NOMO-1 (cell line): ENCODE data around the gene NDUFAB1.
"Not testable (repeated sequence)": the region's sequence is repeated elsewhere in the genome, so short reads cannot be mapped to it uniquely, and the experiment has no call there.

Experiments
- DNase-seq, 2 experiments: peaks; one replicate each; lab custom pipeline; 2025; ENCODE audit not compliant: unreplicated experiment in 2 of 2; lab: John Stamatoyannopoulos, UW

NDUFAB1 gene

DNA sequence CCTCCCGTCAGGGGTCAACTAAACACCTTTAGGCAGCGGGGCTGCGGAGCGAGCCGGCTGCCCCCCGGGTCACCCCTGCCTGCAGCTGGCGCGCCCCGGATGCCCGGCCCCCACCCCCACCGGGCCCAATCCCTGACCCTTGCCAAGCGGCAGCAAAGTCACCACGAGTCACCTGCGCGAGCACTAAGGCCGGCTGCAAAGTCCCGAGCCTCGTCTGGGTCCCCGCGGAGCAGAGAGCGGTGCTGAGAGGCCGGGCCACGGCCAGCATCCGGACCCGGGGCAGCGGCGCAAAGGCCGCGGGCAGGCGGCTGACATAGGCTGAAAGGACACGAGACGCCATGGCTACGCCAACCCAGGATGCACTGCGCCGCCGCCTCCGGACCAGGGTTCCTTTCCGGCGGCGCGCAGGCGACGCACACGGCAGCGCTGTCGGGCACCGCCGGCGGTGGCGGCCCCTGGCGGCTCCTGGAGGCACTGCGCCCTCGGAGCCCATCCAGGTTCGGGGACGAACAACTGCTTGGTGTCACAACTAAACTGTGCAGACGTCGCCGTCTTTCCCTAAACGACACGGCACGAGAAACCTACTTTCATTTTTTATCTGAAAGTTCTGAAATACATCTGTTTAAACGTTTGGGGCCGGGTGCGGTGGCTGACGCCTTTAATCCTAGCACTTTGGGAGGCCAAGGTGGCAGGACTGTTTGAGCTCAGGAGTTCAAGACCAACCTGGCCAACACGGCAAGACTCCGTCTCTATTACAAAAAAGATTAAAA, at the start of gene NDUFAB1:
NDUFAB1 (minus strand) TSS at position 366 of the 770 bp plus-strand sequence; CDS start at position 340, 26 bp downstream.
- peak; percentile 84 to 89 for DNase-seq

DNA sequence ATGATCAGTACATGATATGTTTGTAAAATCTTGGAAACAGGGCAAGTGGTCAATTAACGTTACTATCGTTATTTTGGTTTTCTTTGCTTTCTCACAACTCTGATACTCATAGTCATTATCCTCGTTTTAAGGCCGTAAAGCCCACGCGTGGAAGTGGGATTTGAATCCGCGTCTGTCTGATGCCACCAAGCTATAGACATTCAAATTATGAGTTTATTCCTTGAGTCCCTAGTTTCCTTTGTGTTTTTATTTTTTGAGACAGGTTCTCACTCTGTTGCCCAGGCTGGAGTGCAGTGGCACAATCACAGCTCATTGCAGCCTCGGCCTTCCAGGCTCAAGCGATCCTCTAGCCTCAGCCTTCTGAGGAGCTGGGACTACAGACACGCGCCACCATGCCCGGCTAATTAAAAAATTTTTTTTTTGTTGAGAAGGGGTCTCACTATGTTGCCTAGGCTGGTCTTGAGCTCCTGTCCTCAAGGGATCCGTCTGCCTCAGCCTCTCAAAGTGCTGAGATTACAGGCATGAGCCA, 46.2 kb upstream of the NDUFAB1 start:
- DNase-seq, result no peak

DNA sequence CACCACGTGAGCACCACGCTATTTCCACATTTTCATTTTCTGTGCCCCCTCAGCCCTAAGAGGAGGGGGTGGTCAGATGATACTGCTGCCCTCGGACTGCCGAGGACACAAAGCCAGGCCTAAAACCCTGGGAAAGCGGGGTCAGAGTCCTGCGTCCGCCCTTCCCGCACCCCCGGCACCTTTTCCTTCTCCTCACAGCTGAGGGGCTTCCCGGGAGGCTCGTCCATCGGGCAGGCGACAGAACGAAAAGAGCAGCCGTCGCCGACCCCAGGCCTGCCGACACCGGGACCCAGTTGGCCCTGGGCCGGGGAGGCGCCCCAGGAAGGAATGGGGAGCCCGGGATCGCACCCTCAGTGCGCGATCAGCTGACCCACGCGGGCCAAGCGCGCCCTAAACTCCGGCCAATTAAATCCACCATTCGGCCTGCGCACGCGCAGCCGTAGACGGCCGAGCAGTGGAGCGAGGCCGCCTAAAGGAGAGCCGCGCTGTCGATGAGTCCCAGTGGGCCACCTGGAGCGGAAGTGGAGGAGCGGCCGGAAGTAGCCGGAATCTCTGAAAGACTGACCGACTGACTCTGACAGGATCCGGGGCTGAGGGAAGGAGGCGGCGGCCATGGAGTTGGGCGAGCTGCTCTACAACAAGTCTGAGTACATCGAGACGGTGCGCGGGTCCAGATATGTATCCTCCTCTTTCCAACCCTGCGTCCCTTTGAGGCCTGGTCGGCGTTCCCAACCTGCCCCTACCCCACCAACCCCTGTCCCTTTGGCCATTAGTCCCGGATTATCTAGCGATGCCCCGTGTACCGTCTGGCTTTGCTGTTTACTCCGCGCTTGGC, 45.0 kb upstream of the NDUFAB1 start, which contains the start of the genes DCTN5 and PALB2:
DCTN5 (plus strand) TSS at position 536 of the 835 bp plus-strand sequence; CDS start at position 613, 77 bp downstream.
PALB2 (minus strand) TSS at position 380 of the 835 bp plus-strand sequence; CDS start at position 227, 153 bp downstream.
- DNase-seq, result peak; percentile 93 to 95

DNA sequence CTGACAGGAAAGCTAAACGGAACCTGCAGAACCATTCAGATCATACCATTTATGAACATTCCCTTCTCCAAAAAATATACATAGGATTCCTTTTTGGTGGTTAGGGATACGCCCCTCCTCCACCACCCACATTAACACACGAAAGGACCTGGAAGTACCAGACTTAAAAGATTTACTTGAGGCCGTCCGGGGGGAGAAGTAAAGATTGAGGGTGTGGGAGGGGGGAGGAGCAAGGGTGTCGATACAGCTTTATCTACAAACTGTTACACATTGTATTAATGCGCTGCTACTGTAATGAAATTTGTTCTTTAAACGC, 44.5 kb upstream of the NDUFAB1 start:
- peak in 1 of 2 experiments; percentile 6 for DNase-seq

DNA sequence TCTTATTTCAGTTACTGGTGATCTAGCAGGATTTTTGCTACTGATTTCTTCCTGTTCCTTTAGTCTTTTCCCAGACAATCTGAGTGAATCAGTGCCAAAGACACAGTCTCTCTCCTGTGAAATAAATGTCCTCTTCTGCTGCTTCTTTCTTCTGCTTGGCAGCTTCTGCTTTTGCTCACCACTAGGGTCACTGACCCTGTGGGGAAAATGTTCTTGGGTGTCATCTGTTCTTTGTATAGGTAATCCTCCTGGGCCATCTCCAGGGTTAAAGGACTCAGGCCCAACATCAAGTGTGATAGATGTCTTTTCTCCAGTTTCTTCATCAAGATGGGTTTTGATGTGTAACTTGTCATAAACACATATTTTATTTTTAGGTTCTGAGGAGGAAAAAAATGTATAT, 39.8 kb upstream of the NDUFAB1 start:
- DNase-seq, result no peak

DNA sequence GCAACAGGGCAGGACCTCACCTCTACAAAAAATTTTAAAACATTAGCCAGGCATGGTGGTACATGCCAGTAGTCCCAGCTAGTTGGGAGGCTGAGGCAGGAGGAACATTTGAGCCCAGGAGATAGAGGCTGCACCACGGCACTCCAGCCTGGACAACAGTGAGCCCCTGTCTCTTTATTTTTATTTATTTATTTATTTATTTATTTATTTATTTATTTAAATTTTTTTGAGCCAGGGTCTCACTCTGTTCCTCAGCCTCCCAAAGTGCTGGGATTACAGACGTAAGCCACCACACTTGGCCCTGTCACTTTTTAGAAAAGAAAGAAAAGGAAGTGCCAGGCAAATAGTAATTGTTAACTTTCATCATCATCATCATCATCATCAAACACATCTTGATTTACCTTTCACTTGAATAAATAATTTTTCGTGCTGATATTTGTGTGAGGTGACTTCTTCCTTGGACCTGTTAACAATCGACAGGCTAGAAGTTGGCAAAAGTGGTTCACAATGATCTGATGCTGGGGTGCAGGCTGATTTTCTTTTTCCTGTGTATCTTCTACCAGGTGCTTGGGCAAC, 38.4 kb upstream of the NDUFAB1 start:
- DNase-seq, result no peak

DNA sequence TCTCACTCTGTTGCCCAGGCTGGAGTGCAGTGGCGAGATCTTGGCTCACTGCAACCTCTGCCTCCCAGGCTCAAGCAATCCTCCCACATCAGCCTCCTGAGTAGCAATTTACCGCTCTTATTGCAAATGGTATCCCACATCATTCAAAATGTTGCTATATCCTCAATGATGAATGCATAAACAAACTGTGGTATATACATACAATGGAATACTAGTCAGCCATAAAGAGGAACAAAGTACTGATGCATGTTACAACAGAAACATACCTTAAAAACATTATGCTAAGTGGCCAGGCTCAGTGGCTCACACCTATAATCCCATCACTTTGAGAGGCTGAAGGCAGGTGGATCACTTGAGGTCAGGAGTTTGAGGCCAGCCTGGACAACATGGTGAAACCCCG, 35.8 kb upstream of the NDUFAB1 start:
- DNase-seq, result not testable (repeated sequence)

DNA sequence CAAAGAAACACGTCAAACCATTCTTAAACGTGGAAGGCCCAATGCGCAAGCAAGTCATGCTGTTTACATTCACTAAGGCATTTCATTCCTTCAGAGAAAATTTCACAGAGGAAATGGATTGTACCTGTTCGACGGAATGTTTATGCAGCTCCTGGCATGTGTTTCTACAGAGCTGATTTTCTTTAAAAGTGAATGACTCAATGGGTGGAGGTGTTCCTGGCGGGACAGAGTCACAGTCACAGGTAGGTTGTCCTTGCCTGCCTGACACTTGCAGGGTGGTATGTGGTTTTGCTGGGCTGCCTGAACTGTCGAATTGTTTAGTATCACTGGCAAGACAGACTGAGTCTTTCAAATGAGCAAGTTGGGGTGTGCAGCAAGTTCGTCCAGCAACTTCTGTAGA, 33.4 kb upstream of the NDUFAB1 start:
- DNase-seq, result no peak

DNA sequence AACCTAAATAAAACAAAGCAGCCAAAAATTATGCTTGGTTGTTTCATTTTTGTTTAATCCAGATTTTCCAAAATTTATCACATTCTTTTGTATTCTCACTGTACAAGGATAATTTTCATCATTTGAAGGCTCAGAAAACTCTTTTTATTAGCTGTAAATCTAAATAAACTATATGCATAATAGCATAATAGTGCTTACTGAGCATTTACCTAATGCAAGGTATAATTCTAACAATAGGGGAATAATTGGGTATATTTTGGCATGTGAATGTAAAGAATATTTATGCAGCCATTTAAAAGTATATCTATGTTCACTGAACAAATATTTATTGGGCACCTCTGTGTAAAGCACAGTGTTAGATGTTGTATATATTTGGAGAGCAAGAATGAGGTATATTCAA, 28.0 kb upstream of the NDUFAB1 start:
- DNase-seq, result no peak

DNA sequence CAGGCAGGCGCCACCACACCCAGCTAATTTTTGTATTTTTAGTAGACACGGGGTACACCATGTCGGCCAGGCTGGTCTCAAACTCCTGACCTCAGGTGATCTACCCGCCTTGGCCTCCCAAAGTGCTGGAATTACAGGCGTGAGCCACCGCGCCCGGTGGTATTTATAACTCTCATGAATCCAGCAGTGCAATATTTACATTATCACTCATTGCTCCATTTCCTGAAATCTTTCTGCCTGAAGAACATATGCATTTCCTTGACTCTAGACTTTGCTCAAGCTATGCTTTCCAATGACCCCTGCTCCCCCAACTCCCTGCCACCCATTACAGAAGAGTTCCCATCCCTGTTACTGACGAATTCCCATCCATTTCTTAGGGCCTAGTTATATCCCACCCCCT, 19.7 kb upstream of the NDUFAB1 start:
- DNase-seq, result no peak

DNA sequence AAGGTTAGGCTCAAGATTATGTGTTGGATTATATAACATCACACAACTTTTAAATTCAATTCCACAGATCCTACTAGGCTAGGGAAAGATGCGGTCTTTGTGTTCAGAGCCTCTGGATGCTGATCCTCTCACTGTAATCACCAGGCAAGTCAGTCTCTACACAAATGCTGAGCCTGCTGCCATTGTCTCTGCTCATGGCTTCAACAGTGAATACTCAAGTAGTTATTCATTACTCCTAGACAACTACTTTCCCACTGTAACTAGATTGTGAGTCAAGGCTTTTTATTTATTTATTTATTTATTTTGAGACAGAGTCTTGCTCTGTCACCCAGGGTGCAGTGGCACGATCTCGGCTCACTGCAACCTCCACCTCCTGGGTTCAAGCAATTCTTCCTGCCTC, 15.8 kb upstream of the NDUFAB1 start:
- DNase-seq, result no peak

DNA sequence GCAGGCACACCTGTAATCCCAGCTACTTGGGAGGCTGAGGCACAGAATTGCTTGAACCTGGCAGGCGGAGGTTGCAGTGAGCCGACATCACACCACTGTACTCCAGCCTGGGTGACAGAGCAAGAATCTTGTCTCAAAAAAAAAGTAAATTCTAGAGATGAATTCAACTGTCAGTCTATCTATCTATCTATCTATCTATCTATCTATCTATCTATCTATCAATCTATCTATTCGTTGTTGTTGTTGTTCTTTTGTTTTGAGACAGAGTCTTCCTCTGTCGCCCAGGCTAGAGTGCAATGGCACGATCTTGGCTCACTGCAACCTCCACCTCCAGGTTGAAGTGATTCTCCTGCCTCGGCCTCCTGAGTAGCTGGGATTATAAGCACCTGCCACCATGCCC, 14.8 kb upstream of the NDUFAB1 start:
- DNase-seq, result not testable (repeated sequence)

DNA sequence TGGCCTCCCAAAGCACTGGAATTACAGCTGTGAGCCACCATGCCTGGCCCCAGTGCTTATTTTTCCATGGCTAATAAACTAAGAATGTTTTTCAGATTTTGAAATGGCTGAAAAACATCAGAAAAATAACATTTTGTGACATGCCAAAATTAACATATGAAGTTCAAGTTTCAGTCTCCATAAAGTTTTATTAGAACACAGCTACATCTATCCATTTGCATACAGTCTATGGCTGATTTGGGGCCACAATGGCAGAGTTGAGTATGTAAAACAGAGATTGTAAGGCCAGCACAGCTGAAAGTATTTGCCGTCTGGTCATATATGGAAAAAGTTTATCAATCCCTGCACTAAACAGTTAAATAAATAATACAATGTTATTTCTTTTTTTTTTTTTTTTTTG, 13.8 kb upstream of the NDUFAB1 start:
- no peak for DNase-seq

DNA sequence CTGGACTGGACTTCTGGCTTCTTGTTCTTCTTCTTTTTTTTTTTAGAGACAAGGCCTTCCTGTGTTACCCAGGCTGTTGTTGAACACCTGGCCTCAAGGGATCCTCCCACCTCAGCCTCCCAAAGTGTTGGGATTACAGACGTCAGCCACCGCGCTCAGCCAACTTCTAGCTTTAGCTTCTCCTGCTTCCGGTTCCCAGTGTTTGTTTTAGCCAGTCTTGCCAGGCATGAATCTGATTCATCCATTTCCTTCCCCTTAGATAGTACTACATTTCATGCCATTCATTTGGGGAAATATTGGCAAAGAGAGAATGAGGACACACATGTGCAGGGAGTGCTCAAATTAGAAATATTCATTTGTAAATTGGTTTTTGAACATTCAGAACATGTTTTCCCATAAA, 12.1 kb upstream of the NDUFAB1 start:
- DNase-seq, result no peak

DNA sequence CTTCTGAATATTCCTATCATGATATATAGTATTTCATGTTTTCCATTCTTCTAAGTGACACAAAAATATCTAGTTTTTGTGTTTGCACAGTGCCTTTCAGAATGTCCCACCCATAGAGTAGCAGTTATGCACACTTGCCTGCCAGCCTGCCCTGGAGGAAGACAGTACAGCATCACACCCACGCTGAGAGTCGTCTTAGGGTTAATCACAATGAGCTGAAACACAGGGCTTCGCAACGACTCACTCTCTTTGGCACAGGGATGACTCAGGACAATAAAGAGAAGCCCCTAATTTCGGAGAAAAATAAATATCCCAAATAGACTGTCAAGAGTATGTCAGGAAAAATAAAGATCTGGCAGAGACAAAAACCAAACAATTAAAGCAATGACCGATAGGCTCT, 11.6 kb upstream of the NDUFAB1 start:
- DNase-seq, result no peak

DNA sequence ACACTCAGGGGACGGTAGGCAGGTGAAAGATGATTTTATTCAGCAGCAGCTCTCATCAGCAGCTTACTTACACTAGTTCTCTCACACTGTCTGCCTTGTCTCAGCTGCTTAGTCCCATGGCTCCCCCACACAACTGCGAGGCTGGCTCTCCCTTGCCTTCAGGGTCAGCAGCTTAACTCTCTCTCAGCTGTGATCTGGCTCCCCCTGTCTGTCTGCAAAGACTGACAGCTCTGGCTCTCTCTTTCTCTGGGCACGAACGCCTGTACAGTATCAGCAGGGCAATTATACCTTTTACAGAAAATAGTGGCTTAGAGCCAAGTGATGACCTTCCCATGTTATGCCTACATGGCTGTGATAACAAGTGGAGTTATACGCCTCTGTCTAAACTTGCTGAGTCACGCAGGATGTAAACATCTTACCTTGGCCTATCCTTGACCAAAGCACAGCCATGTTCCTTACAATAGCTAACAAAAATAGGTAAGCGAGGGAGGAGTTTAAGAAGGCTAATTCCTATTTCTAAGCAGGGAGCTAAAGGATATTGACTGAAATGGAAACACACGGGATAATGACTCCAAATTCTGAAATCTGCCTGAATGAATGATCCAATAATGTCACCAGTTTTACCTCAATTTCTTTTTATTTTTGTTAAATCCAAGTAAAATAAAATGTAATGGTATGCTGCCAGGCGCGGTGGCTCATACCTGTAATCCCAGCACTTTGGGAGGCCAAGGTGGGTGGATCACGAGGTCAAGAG, 1.1 kb upstream of the NDUFAB1 start:
- DNase-seq, result peak; percentile 25 to 47

DNA sequence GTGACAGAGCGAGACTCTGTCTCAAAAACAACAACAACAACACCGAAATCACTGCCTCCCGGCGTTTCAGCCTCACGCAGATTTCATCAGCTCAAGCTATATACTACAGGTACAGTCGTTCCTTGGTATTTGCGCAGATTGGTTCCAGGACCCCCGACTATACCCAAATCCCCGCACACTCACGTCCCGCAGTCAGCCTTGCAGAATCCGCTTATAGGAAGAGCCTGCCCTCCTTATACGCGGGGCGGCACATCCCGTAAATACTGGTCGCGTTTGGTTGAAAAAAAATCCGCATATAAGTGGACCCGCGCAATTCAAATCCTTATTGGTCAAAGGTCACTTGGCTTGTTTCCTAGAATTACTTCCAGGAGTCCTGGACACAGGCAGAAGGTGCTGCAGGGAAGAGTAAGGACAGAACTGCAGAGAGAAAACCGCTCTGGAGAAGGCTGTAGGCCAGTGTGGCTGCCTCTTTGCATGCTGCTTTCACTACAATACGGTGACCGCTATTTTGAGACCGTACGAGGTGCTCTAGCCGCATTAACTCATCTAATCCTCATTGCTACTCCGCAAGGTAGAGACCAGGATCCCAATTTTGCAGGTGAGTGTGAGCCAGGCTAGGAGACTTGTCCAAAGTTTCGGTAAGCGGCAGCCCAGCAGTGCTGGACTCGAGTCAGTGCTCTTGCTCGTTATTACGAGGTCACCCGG, 718 bp downstream of the NDUFAB1 start:
- no peak for DNase-seq

DNA sequence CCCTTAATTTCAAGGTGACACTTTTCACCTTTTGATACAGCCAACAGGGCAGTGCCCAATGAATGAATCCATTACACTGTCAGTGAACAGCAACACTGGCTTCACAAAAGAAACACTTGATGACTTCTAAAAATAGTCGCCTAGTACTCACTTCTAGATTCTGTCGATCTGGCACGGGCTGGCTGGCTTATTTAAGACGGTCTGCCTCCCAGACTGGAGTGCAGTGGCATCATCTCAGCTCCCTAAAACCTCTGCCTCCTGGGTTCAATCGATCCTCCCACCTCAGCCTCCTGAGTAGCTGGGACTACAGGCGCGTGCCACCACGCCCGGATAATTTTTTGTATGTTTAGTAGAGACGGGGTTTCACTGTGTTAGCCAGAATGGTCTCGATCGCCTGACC, 1.9 kb downstream of the NDUFAB1 start:
- DNase-seq, result no peak

DNA sequence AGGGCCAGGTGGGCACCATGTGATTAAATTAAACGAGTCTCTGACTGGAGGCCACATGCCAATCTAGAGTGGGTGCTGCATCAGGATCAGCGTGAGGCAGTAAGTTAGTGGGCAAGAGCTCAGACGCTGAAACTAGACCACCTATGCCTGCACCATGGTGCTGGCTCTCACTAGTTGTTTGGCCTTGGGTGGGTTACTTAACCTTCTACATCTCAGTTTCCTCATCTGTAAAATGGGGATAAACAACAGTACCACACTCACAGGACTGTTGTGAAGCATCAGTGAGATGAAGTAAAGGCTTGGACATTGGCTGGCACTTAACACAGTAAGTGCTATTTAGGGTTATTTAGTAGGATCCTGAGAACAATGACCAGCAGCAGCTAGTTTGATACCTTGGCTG, 5.9 kb downstream of the NDUFAB1 start:
- no peak for DNase-seq

DNA sequence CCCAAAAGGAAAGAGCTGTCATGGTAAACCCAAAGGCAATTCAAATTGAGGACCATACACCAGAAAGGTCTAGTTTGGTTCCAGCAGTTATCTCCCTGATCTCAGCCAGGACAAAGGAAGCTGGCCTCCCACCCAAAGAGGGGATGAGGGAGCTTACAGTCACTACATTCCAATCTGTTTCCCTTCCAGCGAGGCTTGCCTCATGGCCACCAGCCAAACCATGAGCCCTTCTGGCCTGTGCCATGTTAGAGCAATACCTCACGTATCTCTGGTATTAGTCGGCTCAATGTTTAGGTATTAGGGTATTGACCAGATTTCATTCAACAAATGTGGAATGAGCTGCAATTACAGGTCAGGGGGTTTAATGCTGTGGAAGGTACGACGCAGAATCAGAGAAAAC, 8.4 kb downstream of the NDUFAB1 start:
- no peak for DNase-seq
